MM.1S (cell line): ENCODE measurements around the gene LFNG.

ENCODE experiments used
- CTCF ChIP-seq: fragments of 300-600 bp; sonication (generic); IDR thresholded peaks from 2 replicates; pipeline ENCODE4 v1.5.1; 2016; ENCODE audit warnings: antibody characterized with exemption, low read length, mixed read lengths
- EZH2 ChIP-seq: fragments of 300-600 bp; sonication (generic); optimal IDR thresholded peaks from 2 replicates; pipeline ENCODE3; 2017; ENCODE audit warnings: low read depth, mild to moderate bottlenecking, antibody characterized with exemption, low read length, mixed read lengths
- EZH2phosphoT487 ChIP-seq: fragments of 300-600 bp; sonication (generic); IDR thresholded peaks from 2 replicates; pipeline ENCODE4 v1.6.1; 2018; ENCODE audit warnings: antibody characterized with exemption, low read length

GRCh38 chr7:2567679-2568278 is 48.2 kb downstream of the LFNG start:
- TF ChIP-seq CTCF (no peak), EZH2 (no peak), EZH2phosphoT487 (no peak)
